A549 (cell line): ENCODE data around the gene PRSS53. TPM values are rescaled to one million over a fixed set of nuclear protein-coding genes. Genes with fewer than 3 reads are reported as not detected.

Source experiments
- ATAC-seq, 2 experiments: fragments of 200-7000 bp in 1 of 2; fragments of >200 bp in 1 of 2; cut with Nextera tagmentation in 1 of 2; cut with Tn5 transposase in 1 of 2; 3 replicates each; pipeline versions ENCODE4 v1.8.0 to v1.9.1; 2018 to 2020; ENCODE audit warnings: mild to moderate bottlenecking in 1 of 2, moderate library complexity in 1 of 2
- CTCF ChIA-PET: fragments of 300-600 bp; sonication (Branson Sonifier 250); formaldehyde crosslinking; extraction: SDS; loops from one replicate; lab custom pipeline; 2021; ENCODE audit warnings: antibody characterized with exemption, inconsistent platforms; lab: Yijun Ruan, JAX
- POLR2A ChIA-PET: fragments of 350-600 bp; formaldehyde crosslinking; extraction: SDS; loops from one replicate; lab custom pipeline; 2021; ENCODE audit warnings: antibody characterized with exemption, inconsistent platforms; lab: Yijun Ruan, JAX
- DNase-seq, 2 experiments: peaks; one replicate each; pipeline versions ENCODE4 v3.0.0 to v3.0.0-alpha.2; 2011 to 2016; ENCODE audit warnings: low read depth in 1 of 2, low spot score in 1 of 2
- FAIRE-seq: peaks from 2 replicates; lab custom pipeline; 2011; peaks lifted over from hg19 to GRCh38; lab: Jason Lieb, UNC
- H3K27ac ChIP-seq, 2 experiments: fragments of >200 bp; sonication (Bioruptor Twin); formaldehyde crosslinking; 3 replicates each; pipeline ENCODE4 v1.5.1; 2016 to 2017
- H3K4me1 ChIP-seq: fragments of >200 bp; sonication (Bioruptor Twin); formaldehyde crosslinking; 3 replicates; pipeline ENCODE4 v1.6.1; 2016
- H3K4me2 ChIP-seq: fragments of >200 bp; sonication (Bioruptor Twin); formaldehyde crosslinking; 3 replicates; pipeline ENCODE4 v1.6.1; 2016
- H3K4me3 ChIP-seq: fragments of >200 bp; sonication (Bioruptor Twin); formaldehyde crosslinking; 3 replicates; pipeline ENCODE4 v1.5.1; 2016
- H3K9me3 ChIP-seq: fragments of >200 bp; sonication (Bioruptor Twin); formaldehyde crosslinking; 3 replicates; pipeline ENCODE4 v1.6.1; 2016
- BHLHE40 ChIP-seq: IDR thresholded peaks from 2 replicates; pipeline ENCODE4 v1.6.1; 2012; ENCODE audit warnings: low read depth, low read length, inconsistent platforms
- CBX8 ChIP-seq: fragments of 200-600 bp; sonication (generic); IDR thresholded peaks from 2 replicates; pipeline ENCODE4 v1.6.1; 2016
- CHD4 ChIP-seq: fragments of 200-600 bp; sonication (generic); IDR thresholded peaks from 2 replicates; pipeline ENCODE4 v1.6.1; 2016; ENCODE audit warnings: antibody characterized with exemption, mild to moderate bottlenecking, borderline replicate concordance
- EHF ChIP-seq: fragments of 250-450 bp; sonication (Bioruptor Pico); IDR thresholded peaks from 2 replicates; pipeline ENCODE4 v1.5.0; 2020; ENCODE audit warnings: mild to moderate bottlenecking
- ESRRA ChIP-seq: fragments of 150-350 bp; IDR thresholded peaks from 2 replicates; pipeline ENCODE4 v1.6.1; 2014; ENCODE audit warnings: mild to moderate bottlenecking, low read length, borderline replicate concordance
- FOSB ChIP-seq: fragments of 250-450 bp; sonication (Bioruptor Pico); IDR thresholded peaks from 2 replicates; pipeline ENCODE4 v1.5.0; 2020; ENCODE audit warnings: mild to moderate bottlenecking, moderate library complexity
- GATA3 ChIP-seq: IDR thresholded peaks from 2 replicates; pipeline ENCODE4 v1.6.1; 2012; ENCODE audit warnings: borderline replicate concordance
- HDAC2 ChIP-seq: fragments of 200-600 bp; sonication (generic); IDR thresholded peaks from 2 replicates; pipeline ENCODE4 v1.6.1; 2016
- JUN ChIP-seq, 2 experiments: fragments of >200 bp; sonication (Bioruptor Twin); formaldehyde crosslinking; IDR thresholded peaks; 2 replicates in 1 of 2; 3 replicates in 1 of 2; pipeline ENCODE4 v1.6.1; 2016 to 2017
- KDM1A ChIP-seq: fragments of 200-600 bp; sonication (generic); IDR thresholded peaks from 2 replicates; pipeline ENCODE4 v1.6.1; 2016; ENCODE audit warnings: low read depth, mild to moderate bottlenecking
- MAFK ChIP-seq: fragments of 450-650 bp; IDR thresholded peaks from 2 replicates; pipeline ENCODE4 v1.6.1; 2014; ENCODE audit not compliant: partially characterized antibody
- MAZ ChIP-seq: fragments of 150-350 bp; IDR thresholded peaks from 2 replicates; pipeline ENCODE4 v1.6.1; 2014; ENCODE audit warnings: antibody characterized with exemption, low read depth, low read length, borderline replicate concordance
- NPAS2 ChIP-seq: fragments of 250-450 bp; sonication (Bioruptor Pico); IDR thresholded peaks from 2 replicates; pipeline ENCODE4 v1.8.0; 2022; ENCODE audit warnings: mild to moderate bottlenecking, moderate library complexity, borderline replicate concordance
- POLR2A ChIP-seq: IDR thresholded peaks from 2 replicates; pipeline ENCODE4 v1.6.1; 2012; ENCODE audit warnings: mild to moderate bottlenecking, low read length
- RAD21 ChIP-seq, 2 experiments: fragments of >200 bp in 1 of 2; sonication (Bioruptor Twin) in 1 of 2; formaldehyde crosslinking in 1 of 2; IDR thresholded peaks in 1 of 2; conservative IDR thresholded peaks in 1 of 2; 2 replicates in 1 of 2; 3 replicates in 1 of 2; pipeline ENCODE4 v1.6.1; 2012 to 2018; ENCODE audit warnings: inconsistent platforms in 1 of 2
- SMC3 ChIP-seq: fragments of >200 bp; sonication (Bioruptor Twin); formaldehyde crosslinking; IDR thresholded peaks from 3 replicates; pipeline ENCODE4 v1.6.1; 2018; ENCODE audit warnings: inconsistent platforms
- SREBF2 ChIP-seq: fragments of 450-650 bp; IDR thresholded peaks from 2 replicates; pipeline ENCODE4 v1.6.1; 2014; ENCODE audit warnings: mild to moderate bottlenecking, moderate library complexity
- ZC3H11A ChIP-seq: fragments of 450-650 bp; IDR thresholded peaks from 2 replicates; pipeline ENCODE4 v1.6.1; 2014; ENCODE audit warnings: antibody characterized with exemption, mild to moderate bottlenecking
- ZSCAN20 ChIP-seq: fragments of 250-450 bp; sonication (Bioruptor Pico); IDR thresholded peaks from 2 replicates; pipeline ENCODE4 v1.8.0; 2022; ENCODE audit warnings: mild to moderate bottlenecking, moderate library complexity
- WGBS: methylation state at CpG from one replicate; pipeline ENCODE4 v1.1.6; 2017; ENCODE audit errors: missing lambda C conversion rate; 5-methylcytosine and 5-hydroxymethylcytosine counted together
- polyA plus RNA-seq, 4 experiments: library from polyadenylated mRNA; depleted of rRNA in 3 of 4; stranded (reverse); fragments of >200 nt; fragmentation: RNase III in 1 of 4; extraction: RNeasy Plus Mini Kit Qiagen cat#74134 plus additional on column Dnase treatment in 1 of 4; gene quantifications; 2 replicates in 3 of 4; 3 replicates in 1 of 4; pipeline ENCODE4 v1.2.3, GENCODE V29; 2011 to 2017
- TF ChIP-seq, protein P1 (sequence below): fragments of >200 bp; sonication (Bioruptor Twin); formaldehyde crosslinking; IDR thresholded peaks from 3 replicates; pipeline ENCODE4 v1.5.1; 2016
- TF ChIP-seq, protein P2 (sequence below): fragments of 200-600 bp; sonication (generic); IDR thresholded peaks from 2 replicates; pipeline ENCODE4 v1.6.1; 2016; ENCODE audit warnings: antibody characterized with exemption, mild to moderate bottlenecking, moderate library complexity
- TF ChIP-seq, protein P3 (sequence below): IDR thresholded peaks from 2 replicates; pipeline ENCODE4 v1.6.1; 2012

PRSS53 gene
- polyA plus RNA-seq, 2 of the 4 experiments (the other 2 are of a cell fraction): 0.79 to 1.5 TPM

DNA sequence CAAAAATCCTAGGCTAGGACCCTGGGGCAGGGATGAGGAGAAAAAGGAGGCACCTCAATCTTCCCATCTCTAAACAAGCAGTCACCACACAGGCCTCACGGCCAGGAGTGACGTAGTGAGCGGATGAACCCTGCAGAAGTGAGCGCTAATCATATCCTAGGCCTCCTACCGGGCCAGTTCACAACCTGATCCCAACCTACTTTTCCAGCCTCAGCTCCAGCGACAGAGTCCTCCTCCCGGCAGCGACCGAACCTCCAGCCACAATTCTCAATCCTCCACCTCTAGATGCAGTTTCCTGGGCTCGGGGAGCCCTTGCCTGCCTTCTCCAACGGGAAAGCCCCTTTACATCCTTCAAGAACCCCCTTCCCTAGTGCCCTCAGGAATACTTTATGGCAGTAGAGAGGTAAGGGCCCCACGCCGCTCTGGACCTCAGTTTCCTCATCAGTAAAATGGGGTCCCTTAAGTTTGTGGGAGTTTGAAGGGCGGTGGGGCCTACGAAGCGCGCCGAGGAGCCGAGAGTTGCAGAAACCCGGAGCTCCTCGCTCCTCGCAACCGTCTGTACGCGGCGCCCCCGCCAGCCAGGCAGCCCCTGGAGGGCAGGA, 16.1 kb downstream of the PRSS53 start:
- POLR2A ChIA-PET: interaction anchor here (1.4 to 2.4 kb wide), 5 partner anchors 10 to 107 kb away, joined by 3 to 23 read pairs (median 14); partner anchors contain the start of genes FUS and STX4
- Histone ChIP-seq H3K4me2 (peak overlapping the region; percentile 92), H3K4me1 (peaks cover 19% of the 10 kb centered on the region), H3K4me3 (peak overlapping the region; percentile 90)
- no peak for FAIRE-seq
- DNase-seq: peak; percentile 34 to 46
- 0 out of 2 replicates have a peak, but pooled peaks have one; percentile 9 for TF ChIP-seq POLR2A
- TF ChIP-seq BHLHE40: no peak
- peak; percentile 53; the same call in 1 of the 2 replicates for TF ChIP-seq HDAC2
- no peak for TF ChIP-seq RAD21 (conservative IDR thresholded peaks at IDR 0.05 in 1 of 2, IDR thresholded peaks at IDR 0.05 in 1 of 2)
- TF ChIP-seq KDM1A: 0 out of 2 replicates have a peak, but pooled peaks have one; percentile 50
- TF ChIP-seq, all 56 proteins: peak for 3
- 4% methylated on average over 27 of the region's 27 CpGs for WGBS
- Histone ChIP-seq H3K27ac (peak overlapping the region; percentile 98), H3K9me3 (no peaks in the 10 kb centered on the region)
- 0 out of 6 replicates have a peak, but pooled peaks of 1 of the 2 experiments have one; percentile 6 for ATAC-seq
- CTCF ChIA-PET: interaction anchor here (0.9 to 3.6 kb wide), 6 partner anchors 13 to 87 kb away, joined by 3 to 21 read pairs (median 5); partner anchors contain the start of gene HSD3B7

DNA sequence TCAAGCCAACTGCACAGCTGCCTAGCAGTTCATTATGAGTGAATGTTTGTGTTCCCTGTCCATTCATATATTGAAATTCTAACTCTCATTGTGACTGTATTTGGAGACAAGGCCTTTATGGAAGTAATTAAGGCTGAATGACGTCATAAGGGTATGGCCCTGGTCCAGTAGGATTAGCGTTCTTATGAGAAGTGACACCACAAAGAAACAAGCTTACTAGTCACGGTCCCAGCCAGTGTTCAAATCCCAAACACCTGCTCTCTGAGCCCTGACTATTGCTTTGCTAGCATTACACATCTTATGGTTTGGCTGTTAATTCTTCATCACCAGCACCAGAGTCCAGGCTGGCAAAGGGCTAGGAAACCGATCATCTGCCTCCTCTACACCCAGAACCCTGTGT, 16.9 kb downstream of the PRSS53 start:
- ATAC-seq (no peak), DNase-seq (no peak), FAIRE-seq (no peak)
- Histone ChIP-seq H3K4me2 (peak overlapping the region; percentile 92), H3K27ac (peak overlapping the region; percentile 98), H3K9me3 (no peaks in the 10 kb centered on the region), H3K4me3 (peak overlapping the region; percentile 90), H3K4me1 (peaks cover 19% of the 10 kb centered on the region)
- no peak for TF ChIP-seq CHD4
- no peak for TF ChIP-seq FOSB (CRISPR knock-in tag)
- TF ChIP-seq JUN (IDR thresholded peaks at IDR 0.05): no peak
- no peak for TF ChIP-seq ZSCAN20 (CRISPR knock-in tag)
- no peak for TF ChIP-seq SREBF2
- TF ChIP-seq, protein P1, sequence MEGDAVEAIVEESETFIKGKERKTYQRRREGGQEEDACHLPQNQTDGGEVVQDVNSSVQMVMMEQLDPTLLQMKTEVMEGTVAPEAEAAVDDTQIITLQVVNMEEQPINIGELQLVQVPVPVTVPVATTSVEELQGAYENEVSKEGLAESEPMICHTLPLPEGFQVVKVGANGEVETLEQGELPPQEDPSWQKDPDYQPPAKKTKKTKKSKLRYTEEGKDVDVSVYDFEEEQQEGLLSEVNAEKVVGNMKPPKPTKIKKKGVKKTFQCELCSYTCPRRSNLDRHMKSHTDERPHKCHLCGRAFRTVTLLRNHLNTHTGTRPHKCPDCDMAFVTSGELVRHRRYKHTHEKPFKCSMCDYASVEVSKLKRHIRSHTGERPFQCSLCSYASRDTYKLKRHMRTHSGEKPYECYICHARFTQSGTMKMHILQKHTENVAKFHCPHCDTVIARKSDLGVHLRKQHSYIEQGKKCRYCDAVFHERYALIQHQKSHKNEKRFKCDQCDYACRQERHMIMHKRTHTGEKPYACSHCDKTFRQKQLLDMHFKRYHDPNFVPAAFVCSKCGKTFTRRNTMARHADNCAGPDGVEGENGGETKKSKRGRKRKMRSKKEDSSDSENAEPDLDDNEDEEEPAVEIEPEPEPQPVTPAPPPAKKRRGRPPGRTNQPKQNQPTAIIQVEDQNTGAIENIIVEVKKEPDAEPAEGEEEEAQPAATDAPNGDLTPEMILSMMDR: no peak
- TF ChIP-seq, protein P2, sequence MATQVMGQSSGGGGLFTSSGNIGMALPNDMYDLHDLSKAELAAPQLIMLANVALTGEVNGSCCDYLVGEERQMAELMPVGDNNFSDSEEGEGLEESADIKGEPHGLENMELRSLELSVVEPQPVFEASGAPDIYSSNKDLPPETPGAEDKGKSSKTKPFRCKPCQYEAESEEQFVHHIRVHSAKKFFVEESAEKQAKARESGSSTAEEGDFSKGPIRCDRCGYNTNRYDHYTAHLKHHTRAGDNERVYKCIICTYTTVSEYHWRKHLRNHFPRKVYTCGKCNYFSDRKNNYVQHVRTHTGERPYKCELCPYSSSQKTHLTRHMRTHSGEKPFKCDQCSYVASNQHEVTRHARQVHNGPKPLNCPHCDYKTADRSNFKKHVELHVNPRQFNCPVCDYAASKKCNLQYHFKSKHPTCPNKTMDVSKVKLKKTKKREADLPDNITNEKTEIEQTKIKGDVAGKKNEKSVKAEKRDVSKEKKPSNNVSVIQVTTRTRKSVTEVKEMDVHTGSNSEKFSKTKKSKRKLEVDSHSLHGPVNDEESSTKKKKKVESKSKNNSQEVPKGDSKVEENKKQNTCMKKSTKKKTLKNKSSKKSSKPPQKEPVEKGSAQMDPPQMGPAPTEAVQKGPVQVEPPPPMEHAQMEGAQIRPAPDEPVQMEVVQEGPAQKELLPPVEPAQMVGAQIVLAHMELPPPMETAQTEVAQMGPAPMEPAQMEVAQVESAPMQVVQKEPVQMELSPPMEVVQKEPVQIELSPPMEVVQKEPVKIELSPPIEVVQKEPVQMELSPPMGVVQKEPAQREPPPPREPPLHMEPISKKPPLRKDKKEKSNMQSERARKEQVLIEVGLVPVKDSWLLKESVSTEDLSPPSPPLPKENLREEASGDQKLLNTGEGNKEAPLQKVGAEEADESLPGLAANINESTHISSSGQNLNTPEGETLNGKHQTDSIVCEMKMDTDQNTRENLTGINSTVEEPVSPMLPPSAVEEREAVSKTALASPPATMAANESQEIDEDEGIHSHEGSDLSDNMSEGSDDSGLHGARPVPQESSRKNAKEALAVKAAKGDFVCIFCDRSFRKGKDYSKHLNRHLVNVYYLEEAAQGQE: no peak
- TF ChIP-seq NPAS2: no peak
- no peak for TF ChIP-seq POLR2A
- no peak for TF ChIP-seq SMC3
- TF ChIP-seq ZC3H11A: no peak
- TF ChIP-seq GATA3: no peak
- CTCF ChIA-PET: interaction anchor here (1.5 to 3.6 kb wide), 2 partner anchors 70 to 87 kb away, joined by 4 to 21 read pairs; partner anchors contain the start of gene HSD3B7
- 16% methylated on average over 4 of the region's 4 CpGs for WGBS
- POLR2A ChIA-PET: no interaction called here

DNA sequence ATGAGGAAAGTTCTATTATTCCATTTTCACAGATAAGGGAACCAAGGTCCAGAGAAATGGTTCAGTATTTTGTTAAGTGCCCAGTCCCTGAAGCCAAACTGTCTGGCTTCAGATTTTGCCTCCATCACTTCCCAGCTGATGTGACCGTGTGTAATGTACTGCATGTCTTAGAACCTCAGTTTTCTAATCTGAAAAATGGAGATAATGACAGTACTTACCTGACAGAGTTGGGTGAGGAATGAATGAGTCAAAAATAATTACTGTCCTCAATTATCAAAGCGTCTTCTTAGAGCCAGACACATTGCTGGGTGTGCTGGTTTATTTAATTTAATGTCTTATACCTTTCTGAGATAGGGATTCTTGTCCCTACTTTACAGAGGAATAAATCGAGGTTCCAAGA, 21.4 kb downstream of the PRSS53 start:
- ATAC-seq: no peak
- CTCF ChIA-PET: interaction anchor here (1.2 to 6.5 kb wide), 4 partner anchors 18 to 82 kb away, joined by 3 to 58 read pairs (median 4); partner anchors contain the start of gene HSD3B7

More for the DNA sequence above, 21.4 kb downstream of the PRSS53 start:
- no peaks in the 10 kb centered on the region for H3K9me3 ChIP-seq
- no peak for TF ChIP-seq MAFK
- no peak for TF ChIP-seq EHF
- TF ChIP-seq CBX8: no peak
- no peak for TF ChIP-seq ESRRA
- TF ChIP-seq, protein P1: no peak
- TF ChIP-seq FOSB (CRISPR knock-in tag): no peak
- TF ChIP-seq MAZ: no peak
- TF ChIP-seq, protein P3, sequence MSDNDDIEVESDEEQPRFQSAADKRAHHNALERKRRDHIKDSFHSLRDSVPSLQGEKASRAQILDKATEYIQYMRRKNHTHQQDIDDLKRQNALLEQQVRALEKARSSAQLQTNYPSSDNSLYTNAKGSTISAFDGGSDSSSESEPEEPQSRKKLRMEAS: no peak
- FAIRE-seq (no peak), DNase-seq (no peak)
- no peak overlapping the region for H3K27ac ChIP-seq
- POLR2A ChIA-PET: interaction anchor here (0.6 kb wide), 2 partner anchors 68 to 384 kb away, joined by 3 to 4 read pairs; no protein-coding TSS in a partner anchor
- peaks cover 22% of the 10 kb centered on the region for H3K4me1 ChIP-seq
- WGBS: 87% methylated on average over 3 of the region's 3 CpGs
- H3K4me2 ChIP-seq: no peak overlapping the region
- H3K4me3 ChIP-seq: no peak overlapping the region
